HEK293 (cell line): Measurements from ENCODE around the gene CYP3A7.

Experiments used
- ATF2 ChIP-seq: fragments of 450-650 bp; formaldehyde crosslinking; IDR thresholded peaks from 2 replicates; pipeline ENCODE4 v1.5.1; 2016; ENCODE audit warnings: missing biosample characterization, missing genetic modification characterization, low read depth
- GLIS1 ChIP-seq: fragments of 450-650 bp; formaldehyde crosslinking; IDR thresholded peaks from 2 replicates; pipeline ENCODE4 v1.5.1; 2016; ENCODE audit warnings: missing biosample characterization, missing genetic modification characterization
- GLIS2 ChIP-seq: fragments of 450-650 bp; formaldehyde crosslinking; IDR thresholded peaks from 2 replicates; pipeline ENCODE4 v1.5.1; 2016; ENCODE audit warnings: missing biosample characterization, missing genetic modification characterization
- MZF1 ChIP-seq: fragments of 450-650 bp; formaldehyde crosslinking; IDR thresholded peaks from 2 replicates; pipeline ENCODE4 v1.5.1; 2017; ENCODE audit warnings: missing biosample characterization, missing genetic modification characterization, borderline replicate concordance
- SCRT1 ChIP-seq: fragments of 450-650 bp; formaldehyde crosslinking; IDR thresholded peaks from 2 replicates; pipeline ENCODE4 v1.5.1; 2016; ENCODE audit warnings: missing biosample characterization, missing genetic modification characterization, borderline replicate concordance
- SP3 ChIP-seq: fragments of 450-650 bp; formaldehyde crosslinking; IDR thresholded peaks from 2 replicates; pipeline ENCODE4 v1.5.1; 2016; ENCODE audit warnings: missing biosample characterization, missing genetic modification characterization
- SP7 ChIP-seq: fragments of 450-650 bp; formaldehyde crosslinking; IDR thresholded peaks from 2 replicates; pipeline ENCODE4 v1.5.1; 2016; ENCODE audit warnings: missing biosample characterization, missing genetic modification characterization
- ZBTB11 ChIP-seq: fragments of 450-650 bp; formaldehyde crosslinking; conservative IDR thresholded peaks from 2 replicates; pipeline ENCODE4 v1.5.1; 2016; ENCODE audit warnings: low read depth, missing biosample characterization, missing genetic modification characterization
- ZBTB17 ChIP-seq: fragments of 450-650 bp; formaldehyde crosslinking; IDR thresholded peaks from 2 replicates; pipeline ENCODE4 v1.5.1; 2016; ENCODE audit warnings: missing biosample characterization, missing genetic modification characterization
- ZFP69B ChIP-seq: fragments of 450-650 bp; formaldehyde crosslinking; IDR thresholded peaks from 2 replicates; pipeline ENCODE4 v1.5.1; 2016; ENCODE audit warnings: missing biosample characterization, missing genetic modification characterization
- ZNF114 ChIP-seq: fragments of 450-650 bp; formaldehyde crosslinking; IDR thresholded peaks from 2 replicates; pipeline ENCODE4 v1.5.0; 2017; ENCODE audit warnings: missing biosample characterization, missing genetic modification characterization
- ZNF214 ChIP-seq: fragments of 450-650 bp; formaldehyde crosslinking; IDR thresholded peaks from 2 replicates; pipeline ENCODE4 v1.5.1; 2017; ENCODE audit warnings: missing biosample characterization, mild to moderate bottlenecking, missing genetic modification characterization, borderline replicate concordance
- ZNF350 ChIP-seq: fragments of 450-650 bp; formaldehyde crosslinking; IDR thresholded peaks from 2 replicates; pipeline ENCODE4 v1.5.0; 2017; ENCODE audit warnings: missing biosample characterization, mild to moderate bottlenecking, missing genetic modification characterization
- ZNF366 ChIP-seq: fragments of 450-650 bp; formaldehyde crosslinking; conservative IDR thresholded peaks from 2 replicates; pipeline ENCODE4 v1.5.1; 2016; ENCODE audit warnings: missing biosample characterization, missing genetic modification characterization
- ZNF398 ChIP-seq: fragments of 450-650 bp; formaldehyde crosslinking; IDR thresholded peaks from 2 replicates; pipeline ENCODE4 v1.5.1; 2017; ENCODE audit warnings: missing biosample characterization, missing genetic modification characterization
- ZNF473 ChIP-seq: fragments of 450-650 bp; formaldehyde crosslinking; IDR thresholded peaks from 2 replicates; pipeline ENCODE4 v1.5.1; 2017; ENCODE audit warnings: missing biosample characterization, missing genetic modification characterization
- ZNF785 ChIP-seq: fragments of 450-650 bp; formaldehyde crosslinking; IDR thresholded peaks from 2 replicates; pipeline ENCODE4 v1.5.1; 2016; ENCODE audit warnings: missing biosample characterization, missing genetic modification characterization
- ZSCAN16 ChIP-seq: fragments of 450-650 bp; formaldehyde crosslinking; IDR thresholded peaks from 2 replicates; pipeline ENCODE4 v1.5.1; 2016; ENCODE audit warnings: missing biosample characterization, missing genetic modification characterization
- TF ChIP-seq, protein P1 (sequence below): fragments of 450-650 bp; formaldehyde crosslinking; IDR thresholded peaks from 2 replicates; pipeline ENCODE4 v1.5.1; 2016; ENCODE audit warnings: missing biosample characterization, missing genetic modification characterization

The CYP3A7 gene

GRCh38 chr7:99679032-99679399 lies 56.0 kb downstream of the CYP3A7 start (continued):
- TF ChIP-seq ZNF473 (tag by site-specific recombination): no peak
- TF ChIP-seq, protein P1, sequence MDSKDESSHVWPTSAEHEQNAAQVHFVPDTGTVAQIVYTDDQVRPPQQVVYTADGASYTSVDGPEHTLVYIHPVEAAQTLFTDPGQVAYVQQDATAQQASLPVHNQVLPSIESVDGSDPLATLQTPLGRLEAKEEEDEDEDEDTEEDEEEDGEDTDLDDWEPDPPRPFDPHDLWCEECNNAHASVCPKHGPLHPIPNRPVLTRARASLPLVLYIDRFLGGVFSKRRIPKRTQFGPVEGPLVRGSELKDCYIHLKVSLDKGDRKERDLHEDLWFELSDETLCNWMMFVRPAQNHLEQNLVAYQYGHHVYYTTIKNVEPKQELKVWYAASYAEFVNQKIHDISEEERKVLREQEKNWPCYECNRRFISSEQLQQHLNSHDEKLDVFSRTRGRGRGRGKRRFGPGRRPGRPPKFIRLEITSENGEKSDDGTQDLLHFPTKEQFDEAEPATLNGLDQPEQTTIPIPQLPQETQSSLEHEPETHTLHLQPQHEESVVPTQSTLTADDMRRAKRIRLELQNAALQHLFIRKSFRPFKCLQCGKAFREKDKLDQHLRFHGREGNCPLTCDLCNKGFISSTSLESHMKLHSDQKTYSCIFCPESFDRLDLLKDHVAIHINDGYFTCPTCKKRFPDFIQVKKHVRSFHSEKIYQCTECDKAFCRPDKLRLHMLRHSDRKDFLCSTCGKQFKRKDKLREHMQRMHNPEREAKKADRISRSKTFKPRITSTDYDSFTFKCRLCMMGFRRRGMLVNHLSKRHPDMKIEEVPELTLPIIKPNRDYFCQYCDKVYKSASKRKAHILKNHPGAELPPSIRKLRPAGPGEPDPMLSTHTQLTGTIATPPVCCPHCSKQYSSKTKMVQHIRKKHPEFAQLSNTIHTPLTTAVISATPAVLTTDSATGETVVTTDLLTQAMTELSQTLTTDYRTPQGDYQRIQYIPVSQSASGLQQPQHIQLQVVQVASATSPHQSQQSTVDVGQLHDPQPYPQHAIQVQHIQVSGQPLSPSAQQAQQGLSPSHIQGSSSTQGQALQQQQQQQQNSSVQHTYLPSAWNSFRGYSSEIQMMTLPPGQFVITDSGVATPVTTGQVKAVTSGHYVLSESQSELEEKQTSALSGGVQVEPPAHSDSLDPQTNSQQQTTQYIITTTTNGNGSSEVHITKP (tag by site-specific recombination): peak; percentile 82
- 0 out of 2 replicates have a peak, but pooled peaks have one; percentile 12 for TF ChIP-seq ZFP69B
- TF ChIP-seq SP3 (tag by site-specific recombination): peak; percentile 44; the same call in 1 of the 2 replicates
- no peak for TF ChIP-seq ATF2 (tag by site-specific recombination)
- TF ChIP-seq SCRT1 (tag by site-specific recombination): no peak
- no peak for TF ChIP-seq ZNF350 (tag by site-specific recombination)
- TF ChIP-seq MZF1 (tag by site-specific recombination): peak; percentile 87
- TF ChIP-seq ZNF214 (tag by site-specific recombination): no peak
- no peak for TF ChIP-seq ZNF785
- TF ChIP-seq GLIS1 (tag by site-specific recombination): peak; percentile 68
- peak; percentile 43; the same call in 1 of the 2 replicates for TF ChIP-seq GLIS2 (tag by site-specific recombination)
- peak; percentile 71 for TF ChIP-seq ZBTB17 (tag by site-specific recombination)
- no peak for TF ChIP-seq ZSCAN16 (tag by site-specific recombination)
- no peak for TF ChIP-seq ZNF114 (tag by site-specific recombination)
- TF ChIP-seq SP7 (tag by site-specific recombination): peak; percentile 47; the same call in 1 of the 2 replicates
- no peak for TF ChIP-seq ZNF398 (tag by site-specific recombination)
- TF ChIP-seq ZBTB11: no peak
- TF ChIP-seq ZNF366 (tag by site-specific recombination): peak; percentile 47; the same call in 1 of the 2 replicates
